ENCODE measurements around the gene COX19.

Gene COX19

GRCh38 chr7:974172-974571 is 1.2 kb downstream of the COX19 start:
- no peak for TF ChIP-seq CTCF (IDR thresholded peaks at IDR 0.05; ENCODE audit: borderline replicate concordance, insufficient read depth, low read depth, low read length)
- H3K4me3 ChIP-seq (ENCODE audit: low read depth, low read length): peak overlapping the region; percentile 97

GRCh38 chr7:973312-973711 is 2.0 kb downstream of the COX19 start:
- no peak overlapping the region for H3K4me3 ChIP-seq (ENCODE audit: low read depth, low read length)
- TF ChIP-seq CTCF (IDR thresholded peaks at IDR 0.05; ENCODE audit: borderline replicate concordance, insufficient read depth, low read depth, low read length): no peak

- no peak for TF ChIP-seq CTCF (IDR thresholded peaks at IDR 0.05; ENCODE audit: borderline replicate concordance, insufficient read depth, low read depth, low read length)
- H3K4me3 ChIP-seq (ENCODE audit: low read depth, low read length): no peak overlapping the region
Measured at GRCh38 chr7:972676-973309, 2.6 kb downstream of the COX19 start.

- TF ChIP-seq CTCF (IDR thresholded peaks at IDR 0.05; ENCODE audit: borderline replicate concordance, insufficient read depth, low read depth, low read length): no peak
- no peak overlapping the region for H3K4me3 ChIP-seq (ENCODE audit: low read depth, low read length)
Measured at GRCh38 chr7:972110-972509, 3.2 kb downstream of the COX19 start.

- no peak for TF ChIP-seq CTCF (IDR thresholded peaks at IDR 0.05; ENCODE audit: borderline replicate concordance, insufficient read depth, low read depth, low read length)
- H3K4me3 ChIP-seq (ENCODE audit: low read depth, low read length): no peak overlapping the region
Measured at GRCh38 chr7:970744-971143, 4.6 kb downstream of the COX19 start.

- H3K4me3 ChIP-seq (ENCODE audit: low read depth, low read length): no peak overlapping the region
- no peak for TF ChIP-seq CTCF (IDR thresholded peaks at IDR 0.05; ENCODE audit: borderline replicate concordance, insufficient read depth, low read depth, low read length)
Measured at GRCh38 chr7:969403-969802, 5.9 kb downstream of the COX19 start.

Data from GM12875 (cell line).